ENCODE data around the gene TRIM74.

- TF ChIP-seq, protein P1, sequence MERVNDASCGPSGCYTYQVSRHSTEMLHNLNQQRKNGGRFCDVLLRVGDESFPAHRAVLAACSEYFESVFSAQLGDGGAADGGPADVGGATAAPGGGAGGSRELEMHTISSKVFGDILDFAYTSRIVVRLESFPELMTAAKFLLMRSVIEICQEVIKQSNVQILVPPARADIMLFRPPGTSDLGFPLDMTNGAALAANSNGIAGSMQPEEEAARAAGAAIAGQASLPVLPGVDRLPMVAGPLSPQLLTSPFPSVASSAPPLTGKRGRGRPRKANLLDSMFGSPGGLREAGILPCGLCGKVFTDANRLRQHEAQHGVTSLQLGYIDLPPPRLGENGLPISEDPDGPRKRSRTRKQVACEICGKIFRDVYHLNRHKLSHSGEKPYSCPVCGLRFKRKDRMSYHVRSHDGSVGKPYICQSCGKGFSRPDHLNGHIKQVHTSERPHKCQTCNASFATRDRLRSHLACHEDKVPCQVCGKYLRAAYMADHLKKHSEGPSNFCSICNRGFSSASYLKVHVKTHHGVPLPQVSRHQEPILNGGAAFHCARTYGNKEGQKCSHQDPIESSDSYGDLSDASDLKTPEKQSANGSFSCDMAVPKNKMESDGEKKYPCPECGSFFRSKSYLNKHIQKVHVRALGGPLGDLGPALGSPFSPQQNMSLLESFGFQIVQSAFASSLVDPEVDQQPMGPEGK (CRISPR knock-in tag; IDR thresholded peaks at IDR 0.05; ENCODE audit: borderline replicate concordance) = no peak
- TF ChIP-seq ZNF8 (CRISPR knock-in tag; IDR thresholded peaks at IDR 0.05) (no peak), CREB5 (CRISPR knock-in tag; IDR thresholded peaks at IDR 0.05; ENCODE audit: low read depth) (no peak), ESRRG (CRISPR knock-in tag; IDR thresholded peaks at IDR 0.05) (no peak), ISL1 (CRISPR knock-in tag; IDR thresholded peaks at IDR 0.05) (no peak), ZNF70 (CRISPR knock-in tag; IDR thresholded peaks at IDR 0.05) (no peak), ZFP30 (CRISPR knock-in tag; IDR thresholded peaks at IDR 0.05) (no peak), TSHZ2 (CRISPR knock-in tag; IDR thresholded peaks at IDR 0.05) (no peak), SNAI2 (CRISPR knock-in tag; IDR thresholded peaks at IDR 0.05) (no peak), POU6F1 (CRISPR knock-in tag; IDR thresholded peaks at IDR 0.05; ENCODE audit: borderline replicate concordance, low read depth) (no peak)
Observed at GRCh38 chr7:72925546-72926120, 43.6 kb downstream of the TRIM74 start.
